C4-2B (cell line): ENCODE data around the gene SCNN1G.

Experiments used
- CTCF ChIP-seq: fragments of 450-650 bp; conservative IDR thresholded peaks from 2 replicates; pipeline ENCODE4 v1.5.1; 2017; ENCODE audit warnings: mild to moderate bottlenecking
- ZFX ChIP-seq: fragments of 450-650 bp; IDR thresholded peaks from 2 replicates; pipeline ENCODE4 v1.6.1; 2017

DNA sequence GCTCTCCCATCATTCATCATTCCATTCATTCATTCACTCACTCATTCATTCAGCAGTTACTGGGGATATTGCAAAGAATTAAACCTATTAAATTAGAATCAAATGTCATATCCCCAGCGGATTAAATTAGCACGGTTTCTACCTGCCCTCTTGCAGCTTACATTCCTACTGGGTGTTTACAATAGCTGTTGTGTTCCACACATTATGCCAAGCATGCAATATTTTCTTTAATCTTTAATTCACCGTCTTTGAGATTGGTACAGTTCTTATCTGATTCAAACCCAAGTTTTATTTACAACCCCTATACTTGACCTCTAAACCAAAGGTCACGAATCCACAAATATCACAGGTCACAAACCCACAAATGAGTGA, 32.6 kb upstream of the SCNN1G start:
- TF ChIP-seq CTCF (no peak), ZFX (no peak)
